Immature natural killer cell (primary cell): Measurements from ENCODE around the gene DNAH1. TPM values are rescaled to one million over a fixed set of nuclear protein-coding genes. Genes with fewer than 3 reads are reported as not detected.

Experiments used
- DNase-seq, 3 donors: peaks; one replicate each; pipeline ENCODE4 v3.0.0; 2022; ENCODE audit warnings: mixed read lengths in 1 of 3
- H3K27ac Mint-ChIP-seq, 6 donors: one replicate each; pipeline ENCODE4 v1.8.0; 2020; ENCODE audit warnings: mixed read lengths in 6 of 6, mild to moderate bottlenecking in 5 of 6, inconsistent platforms in 4 of 6, moderate library complexity in 3 of 6
- H3K27me3 Mint-ChIP-seq, 3 donors: one replicate each; pipeline ENCODE4 v1.8.0; 2020 to 2021; ENCODE audit warnings: low read depth in 3 of 3, mild to moderate bottlenecking in 3 of 3, mixed read lengths in 3 of 3, moderate library complexity in 3 of 3, inconsistent platforms in 1 of 3
- H3K36me3 Mint-ChIP-seq, 3 donors: one replicate each; pipeline ENCODE4 v1.8.0; 2020; ENCODE audit warnings: mixed read lengths in 3 of 3, inconsistent platforms in 2 of 3, mild to moderate bottlenecking in 2 of 3
- H3K4me1 Mint-ChIP-seq, 2 donors: one replicate each; pipeline ENCODE4 v1.8.0; 2020; ENCODE audit warnings: inconsistent platforms in 2 of 2, mild to moderate bottlenecking in 2 of 2, mixed read lengths in 2 of 2, moderate library complexity in 1 of 2
- H3K4me3 Mint-ChIP-seq, 5 donors: one replicate each; pipeline ENCODE4 v1.8.0; 2020; ENCODE audit warnings: mild to moderate bottlenecking in 5 of 5, mixed read lengths in 5 of 5, inconsistent platforms in 3 of 5, moderate library complexity in 3 of 5
- H3K9me3 Mint-ChIP-seq, 6 donors: one replicate each; pipeline ENCODE4 v1.8.0; 2020; ENCODE audit warnings: mild to moderate bottlenecking in 6 of 6, mixed read lengths in 6 of 6, inconsistent platforms in 4 of 6, moderate library complexity in 3 of 6
- polyA plus RNA-seq, 3 donors: library from polyadenylated mRNA; unstranded; fragments of 300-500 nt; fragmentation: Illumina TruSeq; gene quantifications; one replicate each; pipeline ENCODE4 v1.2.3, GENCODE V29; 2021

DNAH1 gene
- polyA plus RNA-seq, 3 donors from 2014 or later, result 0.31 to 1.8 (median 0.73) TPM

DNA sequence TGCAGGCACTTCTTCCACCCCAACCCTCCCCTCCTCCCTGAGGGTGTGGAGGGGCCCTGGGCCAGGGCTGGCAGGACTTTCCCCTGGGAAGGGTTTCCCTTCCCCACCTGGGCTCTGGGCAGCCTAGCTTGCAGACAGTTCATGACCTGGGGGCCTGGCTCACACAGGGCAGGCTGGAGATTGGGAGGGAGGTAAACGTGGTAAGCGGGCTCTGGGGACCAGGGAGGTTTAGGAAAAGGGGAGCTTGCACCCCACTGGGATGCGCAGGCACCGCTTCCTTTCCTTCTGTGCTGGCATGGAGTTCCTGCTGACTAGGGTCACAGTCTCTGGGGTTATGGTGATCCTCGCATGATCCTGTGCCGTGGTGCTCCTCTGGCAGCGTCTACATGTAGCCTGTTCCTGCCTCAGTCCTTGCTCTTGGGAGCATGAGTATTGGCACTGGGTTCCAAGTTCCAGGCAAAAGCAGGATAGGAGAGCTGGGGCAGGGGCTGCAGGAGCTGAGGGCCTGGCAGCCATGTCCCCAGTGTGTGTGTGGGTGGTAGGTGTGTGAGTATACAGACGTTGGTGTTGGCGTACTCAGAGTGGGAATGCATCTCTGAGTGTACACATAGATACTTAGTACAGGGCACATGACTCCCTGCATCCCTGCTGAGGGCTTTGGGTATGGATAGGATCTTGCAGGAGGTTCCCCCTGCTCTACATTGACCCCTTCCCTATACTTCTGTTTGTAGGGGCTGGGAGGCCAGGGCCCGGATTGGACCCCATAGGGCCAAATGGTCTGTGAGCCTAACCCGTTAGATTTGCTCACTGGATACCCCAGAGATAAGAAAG is 21.6 kb upstream of the DNAH1 start:
- H3K4me1 Mint-ChIP-seq, result peaks cover 6 to 15% of the 10 kb centered on the region in 2 donors

GRCh38 chr3:52295671-52296208 is 20.4 kb upstream of the DNAH1 start:
- H3K27me3 Mint-ChIP-seq, result peaks cover 0 to 4% (median 2%) of the 10 kb centered on the region in 3 donors
- H3K4me1 Mint-ChIP-seq, result peaks cover 12 to 13% of the 10 kb centered on the region in 2 donors
- peaks cover 4 to 18% (median 15%) of the 10 kb centered on the region in 3 donors for H3K36me3 Mint-ChIP-seq
- H3K4me3 Mint-ChIP-seq, result no peak overlapping the region
- DNase-seq, result no peak
- H3K9me3 Mint-ChIP-seq, result no peaks in the 10 kb centered on the region
- peak overlapping the region in 1 of 6 donors; percentile 0 for H3K27ac Mint-ChIP-seq

More for the DNA sequence above, 21.6 kb upstream of the DNAH1 start:
- Mint-ChIP-seq H3K9me3 (no peaks in the 10 kb centered on the region), H3K36me3 (peaks cover 4 to 18% (median 15%) of the 10 kb centered on the region in 3 donors), H3K4me3 (no peak overlapping the region), H3K27ac (no peak overlapping the region), H3K27me3 (peaks cover 0 to 4% (median 2%) of the 10 kb centered on the region in 3 donors)
- no peak for DNase-seq

- H3K36me3 Mint-ChIP-seq, result peaks cover 0 to 9% (median 7%) of the 10 kb centered on the region in 3 donors
- H3K27ac Mint-ChIP-seq, result peak overlapping the region in 1 of 6 donors; percentile 53
- no peak overlapping the region for H3K4me3 Mint-ChIP-seq
- peaks cover 0 to 4% (median 2%) of the 10 kb centered on the region in 3 donors for H3K27me3 Mint-ChIP-seq
- no peak for DNase-seq
- peaks cover 6 to 8% of the 10 kb centered on the region in 2 donors for H3K4me1 Mint-ChIP-seq
- no peaks in the 10 kb centered on the region for H3K9me3 Mint-ChIP-seq
Measured at GRCh38 chr3:52297242-52298148, 18.6 kb upstream of the DNAH1 start.

GRCh38 chr3:52298149-52299098 is 17.7 kb upstream of the DNAH1 start:
- Mint-ChIP-seq H3K27ac (peak overlapping the region in 1 of 6 donors; percentile 53), H3K4me1 (peaks cover 6 to 11% of the 10 kb centered on the region in 2 donors), H3K27me3 (peaks cover 0 to 4% (median 2%) of the 10 kb centered on the region in 3 donors), H3K36me3 (peaks cover 0 to 9% (median 7%) of the 10 kb centered on the region in 3 donors), H3K4me3 (no peak overlapping the region), H3K9me3 (no peaks in the 10 kb centered on the region)
- no peak for DNase-seq

DNA sequence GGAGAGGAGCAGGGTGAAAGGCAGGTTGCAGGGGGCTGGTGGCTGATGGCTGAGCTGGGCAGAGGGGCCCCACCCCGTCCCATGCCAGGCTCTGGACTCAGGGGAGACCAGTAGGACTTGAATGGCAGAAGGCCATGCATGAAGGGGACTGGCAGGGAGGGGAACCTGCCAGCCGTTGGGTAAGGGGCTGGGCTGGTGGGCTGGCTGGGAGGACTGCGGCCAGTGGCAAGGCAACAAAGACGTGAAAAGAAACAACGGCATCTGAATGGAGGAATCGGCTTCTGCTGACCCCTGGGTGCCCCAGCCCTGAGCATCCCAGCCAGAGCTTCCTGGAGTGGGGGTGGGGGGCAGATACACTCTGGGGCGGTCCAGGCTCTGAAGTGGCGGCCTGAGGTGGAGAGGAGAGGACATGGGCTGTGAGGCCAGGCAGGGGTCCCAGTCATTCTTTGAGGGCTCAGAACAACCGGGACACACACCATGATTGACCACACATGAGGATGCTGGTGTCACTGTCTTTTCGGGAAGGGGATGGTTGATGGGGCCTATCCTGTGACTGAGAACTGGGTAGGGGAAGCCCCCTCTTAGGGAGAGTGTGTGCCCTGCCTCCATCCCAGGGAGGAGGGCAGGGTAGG is 16.8 kb upstream of the DNAH1 start:
- H3K4me1 Mint-ChIP-seq, result peaks cover 6 to 11% of the 10 kb centered on the region in 2 donors
- no peak overlapping the region for H3K4me3 Mint-ChIP-seq
- peaks cover 0 to 8% (median 7%) of the 10 kb centered on the region in 3 donors for H3K36me3 Mint-ChIP-seq
- DNase-seq, result no peak
- peaks cover 0 to 5% (median 2%) of the 10 kb centered on the region in 3 donors for H3K27me3 Mint-ChIP-seq
- peak overlapping the region in 1 of 6 donors; percentile 71 for H3K27ac Mint-ChIP-seq
- no peaks in the 10 kb centered on the region for H3K9me3 Mint-ChIP-seq

DNA sequence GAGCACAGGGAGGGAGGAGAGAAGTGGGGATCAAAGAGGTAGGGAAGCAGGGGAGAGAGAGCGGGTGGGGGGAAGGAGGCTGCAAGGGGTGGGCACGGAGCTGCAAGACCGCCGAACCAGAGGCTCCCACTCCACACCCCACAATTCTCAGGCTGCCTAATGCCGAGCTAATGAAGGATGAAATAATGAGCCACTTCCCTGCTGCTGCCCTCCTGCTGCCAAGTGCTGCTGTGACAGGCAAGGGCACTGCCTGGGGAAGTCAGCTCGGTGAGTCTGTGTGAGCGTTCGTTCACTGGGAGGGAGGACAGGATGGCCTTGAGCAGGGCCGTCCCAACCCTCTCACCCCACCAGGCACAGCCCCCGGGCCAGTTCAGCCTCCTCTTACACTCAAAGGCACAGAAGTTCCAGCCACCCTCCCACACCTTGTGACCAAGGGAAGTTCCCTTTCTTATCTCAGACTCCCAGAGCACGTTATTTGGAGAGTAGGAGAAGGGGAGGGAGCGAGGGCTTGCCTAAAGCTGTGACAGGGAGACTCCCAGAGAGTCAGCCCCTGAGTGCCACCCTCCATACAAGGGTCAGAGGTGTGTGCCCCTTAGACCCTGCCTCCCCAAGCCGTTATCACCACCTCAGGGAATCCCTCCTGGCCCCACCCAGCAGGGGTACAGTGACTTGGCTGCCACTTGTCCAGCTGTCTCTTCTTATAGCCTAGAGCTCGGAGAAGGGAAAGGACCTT is 16.1 kb upstream of the DNAH1 start:
- H3K4me3 Mint-ChIP-seq, result no peak overlapping the region
- H3K27ac Mint-ChIP-seq, result no peak overlapping the region
- no peaks in the 10 kb centered on the region for H3K9me3 Mint-ChIP-seq
- peaks cover 0 to 5% (median 2%) of the 10 kb centered on the region in 3 donors for H3K27me3 Mint-ChIP-seq
- peaks cover 6 to 13% of the 10 kb centered on the region in 2 donors for H3K4me1 Mint-ChIP-seq
- no peak for DNase-seq
- H3K36me3 Mint-ChIP-seq, result peaks cover 0 to 7% (median 4%) of the 10 kb centered on the region in 3 donors

- Mint-ChIP-seq H3K4me3 (no peak overlapping the region), H3K36me3 (peaks cover 0 to 6% (median 0%) of the 10 kb centered on the region in 3 donors), H3K4me1 (peaks cover 26 to 32% of the 10 kb centered on the region in 2 donors), H3K27ac (peak overlapping the region in 2 of 6 donors; percentile 27 to 45), H3K9me3 (no peaks in the 10 kb centered on the region), H3K27me3 (peaks cover 0 to 1% (median under 1%) of the 10 kb centered on the region in 3 donors)
- no peak for DNase-seq
Measured at GRCh38 chr3:52302426-52303145, 13.5 kb upstream of the DNAH1 start.

DNA sequence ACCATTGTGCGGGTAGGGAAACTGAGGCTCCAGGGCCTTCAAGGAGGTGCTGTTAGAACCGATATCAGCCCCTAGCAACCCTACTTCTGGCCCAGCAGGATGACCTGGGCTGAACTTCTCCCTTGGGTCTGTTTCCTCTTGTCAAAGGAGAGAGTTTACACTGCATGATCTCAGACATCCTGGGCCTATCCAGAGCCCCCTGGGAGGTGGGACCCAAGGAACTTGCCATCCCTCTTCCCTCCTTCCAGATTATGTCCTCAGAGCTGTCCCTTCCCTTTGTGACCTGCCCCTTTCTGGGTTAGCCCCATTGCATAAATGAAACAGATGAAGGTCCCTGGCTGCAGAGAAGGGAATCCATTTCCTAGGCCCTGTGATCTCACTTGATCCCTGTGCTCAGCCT is 12.3 kb upstream of the DNAH1 start:
- no peak for DNase-seq
- H3K27ac Mint-ChIP-seq, result peak overlapping the region in 1 of 6 donors; percentile 49
- H3K36me3 Mint-ChIP-seq, result peaks cover 0 to 6% (median 0%) of the 10 kb centered on the region in 3 donors
- H3K4me3 Mint-ChIP-seq, result no peak overlapping the region
- peaks cover 0 to 3% (median 1%) of the 10 kb centered on the region in 3 donors for H3K27me3 Mint-ChIP-seq
- no peaks in the 10 kb centered on the region for H3K9me3 Mint-ChIP-seq
- H3K4me1 Mint-ChIP-seq, result peaks cover 33 to 44% of the 10 kb centered on the region in 2 donors

- Mint-ChIP-seq H3K27ac (peak overlapping the region; percentile 30 to 96 (median 86)), H3K4me3 (peak overlapping the region in 1 of 5 donors; percentile 5), H3K9me3 (no peaks in the 10 kb centered on the region), H3K36me3 (peaks cover 0 to 6% (median 4%) of the 10 kb centered on the region in 3 donors), H3K27me3 (peaks cover 0 to 8% (median 1%) of the 10 kb centered on the region in 3 donors), H3K4me1 (peaks cover 51 to 56% of the 10 kb centered on the region in 2 donors)
- DNase-seq, result no peak
Measured at GRCh38 chr3:52305926-52306325, 10.2 kb upstream of the DNAH1 start.

GRCh38 chr3:52306978-52307377 is 9.1 kb upstream of the DNAH1 start:
- H3K9me3 Mint-ChIP-seq, result no peaks in the 10 kb centered on the region
- H3K27ac Mint-ChIP-seq, result peak overlapping the region; percentile 78 to 96 (median 94)
- peaks cover 0 to 6% (median 4%) of the 10 kb centered on the region in 3 donors for H3K36me3 Mint-ChIP-seq
- H3K4me1 Mint-ChIP-seq, result peaks cover 57 to 62% of the 10 kb centered on the region in 2 donors
- peaks cover 0 to 10% (median 1%) of the 10 kb centered on the region in 3 donors for H3K27me3 Mint-ChIP-seq
- no peak for DNase-seq
- peak overlapping the region in 2 of 5 donors; percentile 67 to 68 for H3K4me3 Mint-ChIP-seq

- Mint-ChIP-seq H3K27ac (peak overlapping the region; percentile 78 to 96 (median 94)), H3K9me3 (no peaks in the 10 kb centered on the region), H3K4me3 (peak overlapping the region in 4 of 5 donors; percentile 30 to 68 (median 52)), H3K27me3 (peaks cover 0 to 10% (median 1%) of the 10 kb centered on the region in 3 donors), H3K4me1 (peaks cover 57 to 63% of the 10 kb centered on the region in 2 donors), H3K36me3 (peaks cover 0 to 6% (median 4%) of the 10 kb centered on the region in 3 donors)
- no peak for DNase-seq
Measured at GRCh38 chr3:52308308-52308707, 7.8 kb upstream of the DNAH1 start.
